ENCODE results near the gene ICA1. TPM values are rescaled to one million over a fixed set of nuclear protein-coding genes. Genes with fewer than 3 reads are reported as not detected.
A peak's percentile ranks its signal among the peaks of the same experiment; 100 is the strongest.
"Not testable (repeated sequence)": the region's sequence is repeated elsewhere in the genome, so short reads cannot be mapped to it uniquely, and the experiment has no call there.

ICA1 gene
- total and polyA plus RNA-seq, 10 donors, result 9.6 to 45.7 (median 27.0) TPM

DNA sequence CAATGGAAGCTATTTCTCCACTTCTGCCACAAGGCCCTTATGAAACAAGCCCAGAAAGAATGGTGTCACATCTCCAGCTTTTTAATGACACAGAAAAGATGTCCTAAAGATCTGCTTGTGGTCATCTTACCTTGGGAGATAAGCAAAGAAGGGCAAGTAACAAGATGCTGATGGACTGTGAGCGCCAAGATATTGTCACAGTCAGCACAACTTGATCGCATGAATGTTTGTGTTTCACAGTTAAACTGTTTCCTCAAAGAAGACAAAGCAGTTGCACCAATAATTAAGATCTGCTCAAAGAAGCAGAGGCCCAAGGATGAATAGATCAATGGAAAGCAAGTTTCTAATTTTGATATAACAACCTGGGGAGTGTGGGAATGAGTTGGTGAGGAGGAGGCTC is 15.9 kb downstream of the ICA1 start:
- TF ChIP-seq, protein P1, sequence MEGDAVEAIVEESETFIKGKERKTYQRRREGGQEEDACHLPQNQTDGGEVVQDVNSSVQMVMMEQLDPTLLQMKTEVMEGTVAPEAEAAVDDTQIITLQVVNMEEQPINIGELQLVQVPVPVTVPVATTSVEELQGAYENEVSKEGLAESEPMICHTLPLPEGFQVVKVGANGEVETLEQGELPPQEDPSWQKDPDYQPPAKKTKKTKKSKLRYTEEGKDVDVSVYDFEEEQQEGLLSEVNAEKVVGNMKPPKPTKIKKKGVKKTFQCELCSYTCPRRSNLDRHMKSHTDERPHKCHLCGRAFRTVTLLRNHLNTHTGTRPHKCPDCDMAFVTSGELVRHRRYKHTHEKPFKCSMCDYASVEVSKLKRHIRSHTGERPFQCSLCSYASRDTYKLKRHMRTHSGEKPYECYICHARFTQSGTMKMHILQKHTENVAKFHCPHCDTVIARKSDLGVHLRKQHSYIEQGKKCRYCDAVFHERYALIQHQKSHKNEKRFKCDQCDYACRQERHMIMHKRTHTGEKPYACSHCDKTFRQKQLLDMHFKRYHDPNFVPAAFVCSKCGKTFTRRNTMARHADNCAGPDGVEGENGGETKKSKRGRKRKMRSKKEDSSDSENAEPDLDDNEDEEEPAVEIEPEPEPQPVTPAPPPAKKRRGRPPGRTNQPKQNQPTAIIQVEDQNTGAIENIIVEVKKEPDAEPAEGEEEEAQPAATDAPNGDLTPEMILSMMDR (IDR thresholded peaks at IDR 0.05 in 8 of 11, conservative IDR thresholded peaks at IDR 0.05 in 3 of 11), result no peak
- no peak for TF ChIP-seq POLR2AphosphoS5 (IDR thresholded peaks at IDR 0.05)
- no peak for TF ChIP-seq POLR2A (IDR thresholded peaks at IDR 0.05)
- no peak for DNase-seq
- Histone ChIP-seq H3K36me3 (no peaks in the 10 kb centered on the region), H3K4me1 (peaks cover 0 to 20% (median 0%) of the 10 kb centered on the region in 6 donors), H3K9me3 (peaks cover 0 to 33% (median 22%) of the 10 kb centered on the region in 8 donors), H3K27ac (peak overlapping the region in 2 of 8 donors; percentile 26 to 30), H3K27me3 (replicated peaks in 1 of 7) (no peaks in the 10 kb centered on the region), H3K4me3 (no peak overlapping the region)
- 68 to 92% (median 81%) methylated on average over 2 of the region's 2 CpGs for WGBS, 5 donors
- intact Hi-C loops (cut with DNase I; ENCODE audit: low total_unique reads), result no loop called here

DNA sequence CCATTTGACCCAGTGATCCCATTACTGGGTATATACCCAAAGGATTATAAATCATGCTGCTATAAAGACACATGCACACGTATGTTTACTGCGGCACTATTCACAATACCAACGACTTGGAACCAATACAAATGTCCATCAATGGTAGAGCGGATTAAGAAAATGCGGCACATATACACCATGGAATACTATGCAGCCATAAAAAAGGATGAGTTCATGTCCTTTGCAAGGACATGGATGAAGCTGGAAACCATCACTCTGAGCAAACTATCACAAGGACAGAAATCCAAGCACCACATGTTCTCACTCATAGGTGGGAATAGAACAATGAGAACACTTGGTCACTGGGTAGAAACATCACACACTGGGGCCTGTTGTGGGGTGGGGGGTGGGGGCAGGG is 16.9 kb downstream of the ICA1 start:
- H3K36me3 ChIP-seq; intact Hi-C loops (cut with DNase I; ENCODE audit: low total_unique reads); H3K27ac ChIP-seq; DNase-seq; H3K27me3 ChIP-seq (replicated peaks in 1 of 7); H3K4me3 ChIP-seq: not testable (repeated sequence)
- H3K4me1 ChIP-seq, result peaks cover 0 to 18% (median 0%) of the 10 kb centered on the region in 6 donors
- WGBS, 5 donors, result 82 to 98% (median 95%) methylated on average over 5 of the region's 5 CpGs
- peaks cover 0 to 33% (median 22%) of the 10 kb centered on the region in 8 donors for H3K9me3 ChIP-seq

- H3K36me3 ChIP-seq; H3K27me3 ChIP-seq (replicated peaks in 1 of 7); intact Hi-C loops (cut with DNase I; ENCODE audit: low total_unique reads); DNase-seq; H3K27ac ChIP-seq; H3K4me3 ChIP-seq; H3K4me1 ChIP-seq: not testable (repeated sequence)
- WGBS, 5 donors, result 76 to 87% (median 86%) methylated on average over 5 of the region's 5 CpGs
- peaks cover 0 to 33% (median 22%) of the 10 kb centered on the region in 8 donors for H3K9me3 ChIP-seq
Observed at GRCh38 chr7:8243059-8243458, 18.9 kb downstream of the ICA1 start.

- DNase-seq; H3K4me3 ChIP-seq; H3K27me3 ChIP-seq (replicated peaks in 1 of 7); H3K4me1 ChIP-seq; intact Hi-C loops (cut with DNase I; ENCODE audit: low total_unique reads); H3K27ac ChIP-seq; H3K36me3 ChIP-seq: not testable (repeated sequence)
- 74 to 81% (median 77%) methylated on average over 7 to 10 of the region's 10 CpGs for WGBS, 5 donors
- peaks cover 0 to 33% (median 22%) of the 10 kb centered on the region in 8 donors for H3K9me3 ChIP-seq
Observed at GRCh38 chr7:8239702-8240362, 22.1 kb downstream of the ICA1 start.

GRCh38 chr7:8236780-8237407 is 25.1 kb downstream of the ICA1 start:
- H3K27ac ChIP-seq, result no peak overlapping the region
- TF ChIP-seq, protein P1 (IDR thresholded peaks at IDR 0.05 in 8 of 11, conservative IDR thresholded peaks at IDR 0.05 in 3 of 11), result no peak
- TF ChIP-seq POLR2AphosphoS5 (IDR thresholded peaks at IDR 0.05) (no peak), POLR2A (IDR thresholded peaks at IDR 0.05) (no peak)
- H3K27me3 ChIP-seq (replicated peaks in 1 of 7), result peaks cover 0 to 7% (median 0%) of the 10 kb centered on the region in 7 donors
- intact Hi-C loops (cut with DNase I; ENCODE audit: low total_unique reads), result no loop called here
- no peak for DNase-seq
- H3K4me1 ChIP-seq, result no peaks in the 10 kb centered on the region
- H3K9me3 ChIP-seq, result peaks cover 0 to 7% (median 0%) of the 10 kb centered on the region in 8 donors
- no peak overlapping the region for H3K4me3 ChIP-seq
- 63 to 75% (median 66%) methylated on average over 3 of the region's 3 CpGs for WGBS, 5 donors
- peaks cover 0 to 22% (median 0%) of the 10 kb centered on the region in 6 donors for H3K36me3 ChIP-seq

Measured in spleen (tissue), 11 donors.